Measurements from ENCODE around the gene UGGT1.

Gene UGGT1

DNA sequence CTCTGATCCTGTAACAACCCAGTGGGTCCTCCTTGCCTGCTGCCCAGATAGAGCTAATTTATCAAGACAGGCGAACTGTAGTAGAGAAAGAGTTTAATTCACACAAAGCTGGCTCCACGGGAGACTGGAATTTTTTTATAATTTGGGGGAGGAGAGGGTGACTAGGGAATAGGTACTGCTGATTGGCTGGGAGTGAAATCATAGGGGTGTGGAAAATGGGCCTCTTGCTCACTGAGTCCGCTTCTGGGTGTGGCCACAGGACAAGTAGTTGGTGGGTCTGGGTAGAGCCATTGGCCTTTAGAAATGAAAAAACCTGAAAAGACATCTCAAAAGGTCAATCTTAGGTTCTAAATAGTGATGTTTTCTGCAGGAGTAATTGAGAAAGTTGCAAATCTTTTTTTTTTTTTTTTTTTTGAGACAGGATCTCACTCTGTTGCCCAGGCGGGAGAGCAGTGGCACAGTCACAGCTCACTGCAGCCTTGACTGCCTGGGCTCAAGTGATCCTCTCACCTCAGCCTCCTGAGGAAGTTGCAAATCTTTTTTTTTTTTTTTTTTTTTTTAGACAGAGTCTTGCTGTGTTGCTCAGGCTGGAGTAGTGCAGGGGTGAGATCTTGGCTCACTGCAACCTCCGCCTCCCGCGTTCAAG is 14.4 kb upstream of the UGGT1 start:
- H3K4me1 ChIP-seq: no peaks in the 10 kb centered on the region
- H3K9me3 ChIP-seq: no peaks in the 10 kb centered on the region
- no peak for DNase-seq (ENCODE audit: low spot score in 2 of 2)
- in situ Hi-C loops (cut with MboI; ENCODE audit: low sequenced_read_pairs): no loop called here
- H3K4me3 ChIP-seq: no peak overlapping the region
- no peaks in the 10 kb centered on the region for H3K36me3 ChIP-seq (replicated peaks)
- no peaks in the 10 kb centered on the region for H3K27me3 ChIP-seq (ENCODE audit: low read depth)

DNA sequence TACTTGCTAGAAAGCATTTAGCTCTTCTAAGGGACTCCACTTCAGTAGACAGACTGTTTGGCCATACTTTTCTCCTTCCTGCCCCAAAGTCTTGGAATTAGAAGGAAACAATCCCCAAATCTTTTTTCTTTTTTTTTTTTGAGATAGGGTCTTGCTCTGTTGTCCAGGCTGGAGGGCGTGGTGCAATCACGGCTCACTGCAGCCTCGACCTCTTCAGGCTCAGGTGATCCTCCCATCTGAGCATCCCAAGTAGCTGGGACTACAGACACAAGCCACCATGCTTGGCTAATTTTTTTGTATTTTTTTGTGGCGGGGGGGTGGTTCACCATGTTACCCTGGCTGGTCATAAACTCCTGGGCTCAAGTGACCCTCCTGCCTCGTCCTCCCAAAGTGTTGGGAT is 6.2 kb upstream of the UGGT1 start:
- H3K36me3 ChIP-seq (replicated peaks): no peaks in the 10 kb centered on the region
- H3K4me1 ChIP-seq: no peaks in the 10 kb centered on the region
- H3K9me3 ChIP-seq: 0 out of 2 replicates have a peak, but pooled peaks cover 4% of the 10 kb centered on the region
- no peak for DNase-seq (ENCODE audit: low spot score in 2 of 2)
- no peak overlapping the region for H3K4me3 ChIP-seq
- in situ Hi-C loops (cut with MboI; ENCODE audit: low sequenced_read_pairs): no loop called here
- H3K27me3 ChIP-seq (ENCODE audit: low read depth): no peaks in the 10 kb centered on the region

DNA sequence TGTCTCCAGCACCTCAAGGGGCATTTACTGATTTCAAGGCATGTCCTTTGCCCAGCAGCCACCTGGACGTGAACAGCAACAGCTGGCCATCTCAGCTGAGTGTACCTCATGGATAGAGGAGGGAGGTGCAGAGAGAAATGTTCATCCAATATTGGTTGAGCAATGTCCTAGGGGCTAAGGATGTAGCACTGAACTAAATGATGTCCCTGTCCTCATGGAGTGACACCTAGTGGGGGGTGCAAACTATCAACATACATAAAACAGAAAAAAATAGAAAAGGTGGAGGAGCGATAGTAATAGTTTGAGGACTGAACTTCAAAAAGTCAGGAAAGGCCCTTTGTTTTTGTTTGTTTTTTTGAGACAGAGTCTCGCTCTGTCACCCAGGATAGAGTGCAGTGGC is 4.8 kb upstream of the UGGT1 start:
- Histone ChIP-seq H3K36me3 (replicated peaks) (peaks cover 1% of the 10 kb centered on the region; the same call in 1 of the 2 replicates), H3K4me1 (no peaks in the 10 kb centered on the region), H3K9me3 (0 out of 2 replicates have a peak, but pooled peaks cover 4% of the 10 kb centered on the region), H3K27me3 (ENCODE audit: low read depth) (no peaks in the 10 kb centered on the region), H3K4me3 (no peak overlapping the region)
- DNase-seq (ENCODE audit: low spot score in 2 of 2): no peak
- in situ Hi-C loops (cut with MboI; ENCODE audit: low sequenced_read_pairs): no loop called here

DNA sequence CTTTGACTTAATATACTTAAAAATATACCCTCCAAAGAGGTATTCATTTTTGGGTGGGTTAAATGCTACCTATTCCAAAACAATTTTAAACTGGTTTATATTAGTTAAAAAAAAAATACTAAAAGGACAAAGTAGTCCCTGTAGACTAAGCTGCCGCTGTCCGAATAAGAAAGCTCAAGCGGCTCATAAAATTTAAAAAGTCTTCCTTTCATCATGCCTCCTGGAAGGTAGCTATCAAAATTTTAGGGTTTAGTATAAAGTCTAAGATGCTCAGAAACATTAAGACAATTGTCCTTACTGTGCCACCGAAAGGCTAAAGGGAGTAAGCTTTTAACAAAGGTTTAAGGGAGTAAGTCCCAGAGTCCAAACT is 440 bp upstream of the UGGT1 start:
- no peak for DNase-seq (ENCODE audit: low spot score in 2 of 2)
- H3K4me3 ChIP-seq: peak overlapping the region; percentile 82

DNA sequence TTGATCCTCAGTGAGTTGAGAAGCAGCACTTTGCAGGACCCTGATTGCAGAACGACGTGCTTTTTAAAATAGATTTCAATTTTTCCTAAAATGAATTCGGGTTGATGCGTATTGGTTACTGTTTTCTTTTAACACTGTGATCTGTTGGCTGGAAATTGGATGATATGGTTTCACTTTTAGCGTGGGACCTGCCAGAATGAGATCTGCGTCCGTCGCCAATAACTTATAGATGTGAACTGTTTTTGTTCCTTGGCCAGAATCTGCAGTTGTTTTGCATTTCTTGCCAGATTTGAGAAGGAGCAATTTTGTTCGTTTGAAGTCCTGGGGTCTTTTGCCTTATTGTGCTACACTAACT is 703 bp downstream of the UGGT1 start:
- no peak for DNase-seq (ENCODE audit: low spot score in 2 of 2)
- Histone ChIP-seq H3K36me3 (replicated peaks) (peaks cover 12% of the 10 kb centered on the region), H3K27me3 (ENCODE audit: low read depth) (no peaks in the 10 kb centered on the region), H3K9me3 (no peaks in the 10 kb centered on the region), H3K4me3 (peak overlapping the region; percentile 82), H3K4me1 (no peaks in the 10 kb centered on the region; the same call in 1 of the 2 replicates)
- in situ Hi-C loops (cut with MboI; ENCODE audit: low sequenced_read_pairs): loop anchor here (5.0 kb wide), 1 partner anchor 64 kb away; the partner anchor contains the start of gene SAP130

More for the DNA sequence above, 440 bp upstream of the UGGT1 start:
- in situ Hi-C loops (cut with MboI; ENCODE audit: low sequenced_read_pairs): loop anchor here (5.0 kb wide), 1 partner anchor 63 kb away; the partner anchor contains the start of gene SAP130
- Histone ChIP-seq H3K27me3 (ENCODE audit: low read depth) (no peaks in the 10 kb centered on the region), H3K9me3 (no peaks in the 10 kb centered on the region), H3K36me3 (replicated peaks) (peaks cover 10% of the 10 kb centered on the region), H3K4me1 (no peaks in the 10 kb centered on the region; the same call in 1 of the 2 replicates)

DNA sequence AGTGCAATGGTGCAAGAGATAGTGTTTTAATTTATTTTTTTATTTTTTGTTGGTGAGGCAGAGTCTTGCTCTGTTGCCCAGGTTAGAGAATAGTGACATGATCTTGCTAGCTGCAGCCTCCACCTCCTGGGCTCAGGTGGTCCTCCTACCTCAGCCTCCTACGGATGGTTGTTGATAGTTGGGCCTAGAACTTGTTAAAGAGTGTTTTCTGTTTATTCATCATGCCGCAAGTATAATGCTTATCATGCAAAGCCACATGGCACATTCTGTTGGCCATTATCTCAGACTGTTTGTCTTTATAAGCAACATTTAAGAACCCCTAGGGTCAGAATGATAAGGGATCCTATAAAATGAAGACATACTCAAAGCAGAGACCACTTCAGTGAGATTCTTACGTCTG is 1.7 kb downstream of the UGGT1 start:
- in situ Hi-C loops (cut with MboI; ENCODE audit: low sequenced_read_pairs): loop anchor here (5.0 kb wide), 1 partner anchor 65 kb away; the partner anchor contains the start of gene SAP130

DNA sequence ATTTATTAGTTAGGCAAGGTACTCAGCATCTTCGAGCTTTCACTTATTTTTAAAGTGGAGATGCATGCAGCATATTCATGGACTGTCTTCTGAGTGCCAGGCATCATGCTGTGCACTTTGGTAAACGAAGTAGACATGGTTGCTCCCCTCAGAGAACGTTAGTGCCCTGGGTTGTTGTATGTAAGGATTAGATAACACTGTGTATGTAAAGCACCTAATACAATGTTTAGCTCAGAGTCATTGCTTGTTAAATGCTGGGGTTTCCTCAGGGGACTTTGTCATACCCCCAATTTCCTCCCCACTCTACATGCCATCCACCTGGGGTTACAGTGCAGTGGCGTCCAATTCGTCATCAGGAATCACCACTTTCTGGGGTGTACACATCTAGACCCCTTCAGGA is 2.8 kb downstream of the UGGT1 start:
- Histone ChIP-seq H3K4me3 (no peak overlapping the region), H3K9me3 (no peaks in the 10 kb centered on the region), H3K36me3 (replicated peaks) (peaks cover 19% of the 10 kb centered on the region), H3K27me3 (ENCODE audit: low read depth) (no peaks in the 10 kb centered on the region), H3K4me1 (no peaks in the 10 kb centered on the region; the same call in 1 of the 2 replicates)
- in situ Hi-C loops (cut with MboI; ENCODE audit: low sequenced_read_pairs): loop anchor here (5.0 kb wide), 1 partner anchor 66 kb away; the partner anchor contains the start of gene SAP130
- DNase-seq (ENCODE audit: low spot score in 2 of 2): no peak

More for the DNA sequence above, 1.7 kb downstream of the UGGT1 start:
- no peak for DNase-seq (ENCODE audit: low spot score in 2 of 2)
- Histone ChIP-seq H3K27me3 (ENCODE audit: low read depth) (no peaks in the 10 kb centered on the region), H3K4me3 (no peak overlapping the region; the same call in 1 of the 2 replicates), H3K4me1 (no peaks in the 10 kb centered on the region; the same call in 1 of the 2 replicates), H3K36me3 (replicated peaks) (peaks cover 16% of the 10 kb centered on the region), H3K9me3 (no peaks in the 10 kb centered on the region)

DNA sequence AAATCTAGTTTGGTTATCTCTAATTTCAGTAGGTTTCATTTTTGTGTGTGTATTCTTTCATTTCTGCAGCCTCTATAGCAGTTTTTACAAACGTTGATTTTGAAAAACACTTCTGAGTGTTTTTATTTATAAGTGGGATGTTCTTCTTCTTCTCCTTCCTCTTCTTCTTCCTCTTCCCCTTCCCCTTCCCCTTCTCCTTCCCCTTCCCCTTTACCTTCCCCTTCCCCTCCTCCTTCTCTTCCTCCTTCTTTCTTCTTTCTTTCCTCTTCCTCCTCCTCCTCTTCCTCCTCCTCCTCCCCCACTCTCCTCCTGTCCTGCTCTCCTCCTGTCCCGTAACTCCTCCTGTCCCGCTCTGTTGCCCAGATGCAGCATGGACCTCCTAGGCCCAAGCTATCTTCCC is 4.2 kb downstream of the UGGT1 start:
- Histone ChIP-seq H3K36me3 (replicated peaks) (peaks cover 29% of the 10 kb centered on the region), H3K4me1 (no peaks in the 10 kb centered on the region; the same call in 1 of the 2 replicates), H3K4me3 (no peak overlapping the region), H3K27me3 (ENCODE audit: low read depth) (no peaks in the 10 kb centered on the region), H3K9me3 (no peaks in the 10 kb centered on the region)
- in situ Hi-C loops (cut with MboI; ENCODE audit: low sequenced_read_pairs): no loop called here
- no peak for DNase-seq (ENCODE audit: low spot score in 2 of 2)

DNA sequence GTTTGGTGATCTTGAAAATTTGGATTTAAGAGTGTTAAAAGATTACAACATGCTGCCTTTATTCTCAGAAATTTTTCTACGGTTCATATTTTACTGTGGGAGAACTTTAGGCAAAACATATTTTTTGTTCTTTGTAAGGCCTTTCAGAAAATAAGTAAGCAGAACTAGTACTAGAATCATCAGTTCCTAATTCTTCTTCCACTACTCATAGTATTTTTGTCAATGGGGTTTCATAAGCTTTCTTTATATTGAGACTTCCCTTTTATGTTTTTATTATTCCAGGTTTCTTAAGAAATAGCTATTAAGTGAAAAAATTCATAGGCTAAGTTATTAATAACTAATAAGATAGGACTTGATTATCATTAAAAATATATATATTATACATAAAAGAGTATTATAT is 12.4 kb downstream of the UGGT1 start:
- Histone ChIP-seq H3K36me3 (replicated peaks) (peaks cover 46% of the 10 kb centered on the region), H3K9me3 (no peaks in the 10 kb centered on the region), H3K4me3 (no peak overlapping the region), H3K27me3 (ENCODE audit: low read depth) (no peaks in the 10 kb centered on the region), H3K4me1 (no peaks in the 10 kb centered on the region)
- no peak for DNase-seq (ENCODE audit: low spot score in 2 of 2)
- in situ Hi-C loops (cut with MboI; ENCODE audit: low sequenced_read_pairs): no loop called here

DNA sequence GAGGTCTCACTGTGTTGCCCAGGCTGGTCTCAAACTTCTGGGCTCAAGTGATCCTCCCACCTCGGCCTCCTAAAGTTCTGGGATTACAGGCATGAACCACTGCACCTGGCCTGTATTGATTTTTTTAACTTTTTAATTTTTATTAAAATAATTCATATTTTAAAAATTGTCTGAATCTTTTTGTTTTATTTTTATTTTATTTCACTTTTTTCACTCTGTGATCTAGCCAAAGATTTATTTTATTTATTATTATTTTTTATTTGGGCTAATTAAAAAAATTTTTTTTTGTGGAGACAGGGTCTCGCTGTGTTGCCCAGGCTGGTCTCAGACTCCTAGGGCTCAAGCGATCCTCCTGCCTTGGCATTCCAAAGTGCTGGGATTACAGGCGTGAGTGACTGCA is 14.1 kb downstream of the UGGT1 start:
- Histone ChIP-seq H3K27me3 (ENCODE audit: low read depth) (no peaks in the 10 kb centered on the region), H3K4me1 (no peaks in the 10 kb centered on the region), H3K36me3 (replicated peaks) (peaks cover 40% of the 10 kb centered on the region), H3K4me3 (no peak overlapping the region), H3K9me3 (no peaks in the 10 kb centered on the region)
- in situ Hi-C loops (cut with MboI; ENCODE audit: low sequenced_read_pairs): no loop called here
- no peak for DNase-seq (ENCODE audit: low spot score in 2 of 2)

DNA sequence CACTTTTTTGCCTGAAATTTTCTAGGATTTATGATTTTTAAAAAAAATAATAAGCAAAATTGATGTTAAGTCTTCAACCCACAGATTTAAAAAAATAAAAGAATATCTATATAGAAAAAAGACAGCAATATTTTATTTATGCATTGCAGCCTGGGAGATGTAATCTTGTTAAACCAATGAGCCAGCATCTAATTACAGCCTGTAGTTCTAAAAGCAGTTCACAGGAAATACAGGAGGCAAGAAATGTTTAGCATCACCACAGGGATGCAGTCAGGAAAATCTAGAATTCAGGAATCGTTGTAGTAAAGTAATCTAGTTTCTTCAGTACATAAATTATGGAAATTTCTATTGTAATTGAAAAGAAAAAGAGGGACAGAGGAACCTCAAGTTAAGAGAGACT is 17.2 kb downstream of the UGGT1 start:
- H3K4me3 ChIP-seq: no peak overlapping the region
- H3K36me3 ChIP-seq (replicated peaks): peaks cover 35% of the 10 kb centered on the region
- no peaks in the 10 kb centered on the region for H3K4me1 ChIP-seq
- DNase-seq (ENCODE audit: low spot score in 2 of 2): no peak
- no peaks in the 10 kb centered on the region for H3K9me3 ChIP-seq
- in situ Hi-C loops (cut with MboI; ENCODE audit: low sequenced_read_pairs): no loop called here
- no peaks in the 10 kb centered on the region for H3K27me3 ChIP-seq (ENCODE audit: low read depth)

DNA sequence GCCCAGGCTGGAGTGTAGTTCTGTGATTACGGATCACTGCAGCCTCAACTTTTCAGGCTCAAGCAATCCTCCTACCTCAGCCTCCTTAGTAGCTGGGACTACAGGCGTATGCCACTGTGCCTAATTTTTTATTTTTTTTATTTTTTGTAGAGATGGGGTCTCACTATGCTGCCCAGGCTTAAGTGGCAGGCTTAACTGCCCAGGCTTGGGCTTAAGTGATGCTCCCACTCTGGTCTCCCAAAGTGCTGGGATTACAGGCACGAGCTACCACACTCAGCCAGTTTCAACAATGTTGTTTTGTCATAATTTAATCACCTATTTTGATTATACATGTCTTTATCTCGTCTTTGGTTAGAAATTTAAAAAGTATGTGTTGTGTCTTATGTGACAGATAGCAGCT is 18.2 kb downstream of the UGGT1 start:
- H3K36me3 ChIP-seq (replicated peaks): peaks cover 30% of the 10 kb centered on the region
- in situ Hi-C loops (cut with MboI; ENCODE audit: low sequenced_read_pairs): no loop called here
- H3K4me1 ChIP-seq: no peaks in the 10 kb centered on the region
- no peak for DNase-seq (ENCODE audit: low spot score in 2 of 2)
- no peak overlapping the region for H3K4me3 ChIP-seq
- no peaks in the 10 kb centered on the region for H3K9me3 ChIP-seq
- H3K27me3 ChIP-seq (ENCODE audit: low read depth): no peaks in the 10 kb centered on the region

DNA sequence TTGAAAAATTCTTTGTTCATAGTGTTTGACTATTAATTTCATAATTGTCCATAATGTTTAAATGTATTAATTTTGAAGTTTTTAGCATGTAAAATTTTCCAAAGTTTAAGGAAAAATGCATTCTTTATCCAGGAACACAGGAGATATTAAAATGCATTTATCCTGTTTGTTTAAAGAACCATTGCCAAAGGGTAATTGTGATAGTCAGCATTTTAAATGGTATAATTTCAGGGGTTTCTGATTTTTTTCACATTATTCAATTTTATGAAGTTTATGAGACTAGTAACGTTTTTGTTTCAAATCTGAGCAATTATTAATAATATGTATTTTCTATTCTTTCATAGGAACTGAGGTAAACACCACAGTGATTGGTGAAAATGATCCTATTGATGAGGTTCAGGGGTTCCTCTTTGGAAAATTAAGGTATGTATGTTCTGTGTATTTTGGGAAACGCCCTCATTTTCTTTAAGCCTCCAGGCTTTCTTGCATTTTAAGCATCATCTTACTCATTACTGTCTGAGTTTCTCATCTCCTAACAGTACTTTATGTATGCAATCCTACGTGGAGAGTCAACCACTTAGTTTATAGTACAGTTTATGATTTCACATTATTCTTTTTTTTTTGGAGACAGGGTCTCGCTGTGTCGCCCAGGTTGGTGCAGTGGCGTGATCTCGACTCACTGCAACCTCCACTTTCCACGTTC is 25.1 kb downstream of the UGGT1 start:
- in situ Hi-C loops (cut with MboI; ENCODE audit: low sequenced_read_pairs): no loop called here
- DNase-seq (ENCODE audit: low spot score in 2 of 2): no peak
- Histone ChIP-seq H3K27me3 (ENCODE audit: low read depth) (no peaks in the 10 kb centered on the region), H3K36me3 (replicated peaks) (peaks cover 45% of the 10 kb centered on the region), H3K9me3 (no peaks in the 10 kb centered on the region), H3K4me3 (no peak overlapping the region), H3K4me1 (no peaks in the 10 kb centered on the region)

DNA sequence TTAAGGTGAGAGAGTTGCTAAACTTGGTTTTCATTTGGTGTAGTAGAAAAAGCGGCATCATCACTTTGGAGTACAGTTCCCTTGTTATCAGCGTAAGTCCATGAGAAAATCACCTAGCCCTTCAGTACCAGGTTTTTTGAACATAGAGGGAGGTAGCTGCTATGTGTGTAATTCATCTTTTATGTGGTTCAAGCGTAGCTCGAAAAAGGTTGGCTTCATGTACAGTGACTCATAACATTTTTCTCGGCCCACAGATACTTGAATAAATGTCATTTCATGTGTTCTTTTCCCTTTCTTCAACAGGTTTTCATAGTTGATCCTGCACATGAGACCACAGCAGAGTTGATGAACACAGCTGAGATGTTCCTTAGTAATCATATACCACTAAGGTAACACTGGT is 43.6 kb downstream of the UGGT1 start:
- Histone ChIP-seq H3K9me3 (no peaks in the 10 kb centered on the region), H3K4me3 (no peak overlapping the region), H3K27me3 (ENCODE audit: low read depth) (no peaks in the 10 kb centered on the region), H3K36me3 (replicated peaks) (peaks cover 73% of the 10 kb centered on the region), H3K4me1 (no peaks in the 10 kb centered on the region)
- in situ Hi-C loops (cut with MboI; ENCODE audit: low sequenced_read_pairs): no loop called here
- no peak for DNase-seq (ENCODE audit: low spot score in 2 of 2)

Data from HAP-1 (cell line).